GM12878 (cell line): Measurements from ENCODE around the gene KLB. TPM values are rescaled to one million over a fixed set of nuclear protein-coding genes. Genes with fewer than 3 reads are reported as not detected.

ENCODE experiments used
- ATAC-seq: fragments of 200-7000 bp; cut with Tn5 transposase; 3 replicates; pipeline ENCODE4 v1.9.1; 2020; ENCODE audit warnings: mild to moderate bottlenecking, moderate library complexity
- BruUV-seq: library from RNA; stranded (reverse); fragments of 400-500 nt; replicated peaks from 2 replicates; lab custom pipeline; 2021; lab: Mats Ljungman, UMichigan
- CTCF ChIA-PET: fragments of 300-600 bp; sonication (Branson Sonifier 250); formaldehyde crosslinking; extraction: SDS; loops from one replicate; lab custom pipeline; 2021; ENCODE audit warnings: inconsistent platforms; lab: Yijun Ruan, JAX
- POLR2A ChIA-PET: fragments of 350-600 bp; formaldehyde crosslinking; extraction: SDS; loops from one replicate; lab custom pipeline; 2021; ENCODE audit warnings: inconsistent platforms; lab: Charles Lee
- RAD21 ChIA-PET: fragments of 300-600 bp; sonication (Branson Sonifier 250); formaldehyde crosslinking; loops from one replicate; lab custom pipeline; 2023; ENCODE audit warnings: antibody characterized with exemption; ENCODE audit not compliant: unreplicated experiment; lab: Charles Lee
- SMC1A ChIA-PET: fragments of 300-600 bp; sonication (Branson Sonifier 250); formaldehyde crosslinking; loops from one replicate; lab custom pipeline; 2023; ENCODE audit not compliant: unreplicated experiment, uncharacterized antibody; lab: Charles Lee
- DNase-seq: peaks from one replicate; pipeline ENCODE4 v3.0.0-alpha.2; 2011; ENCODE audit warnings: low read depth, low spot score
- FAIRE-seq: peaks from 3 replicates; lab custom pipeline; 2011; peaks lifted over from hg19 to GRCh38; lab: Jason Lieb, UNC
- H2AFZ ChIP-seq: 2 replicates; pipeline ENCODE4 v1.6.0; 2011; ENCODE audit warnings: low read depth, low read length, control low read depth; ENCODE audit not compliant: control insufficient read depth
- H3K27ac ChIP-seq: 2 replicates; pipeline ENCODE4 v1.5.1; 2011; ENCODE audit warnings: control low read depth; ENCODE audit not compliant: control insufficient read depth, insufficient read depth
- H3K27me3 ChIP-seq, 2 experiments: replicated peaks in 1 of 2; 2 replicates each; pipeline versions ENCODE4 v1.6.0 to v1.6.1; 2011; ENCODE audit warnings: low read length in 1 of 2; ENCODE audit not compliant: control insufficient read depth in 2 of 2, insufficient read depth in 2 of 2
- H3K36me3 ChIP-seq, 2 experiments: 2 replicates each; pipeline ENCODE4 v1.5.1; 2011; ENCODE audit warnings: low read length in 1 of 2; ENCODE audit not compliant: control insufficient read depth in 2 of 2, insufficient read depth in 2 of 2
- H3K4me1 ChIP-seq: 2 replicates; pipeline ENCODE4 v1.6.1; 2011; ENCODE audit warnings: mild to moderate bottlenecking, low read length, moderate library complexity, mixed read lengths; ENCODE audit not compliant: control insufficient read depth, insufficient read depth
- H3K4me2 ChIP-seq: 2 replicates; pipeline ENCODE4 v1.6.0; 2011; ENCODE audit warnings: control low read depth; ENCODE audit not compliant: control insufficient read depth, insufficient read depth
- H3K4me3 ChIP-seq: fragments of 200-600 bp; sonication (generic); 2 replicates; pipeline ENCODE4 v1.5.1; 2016
- H3K79me2 ChIP-seq: 2 replicates; pipeline ENCODE4 v1.6.0; 2011; ENCODE audit warnings: low read length; ENCODE audit not compliant: control insufficient read depth, insufficient read depth
- H3K9ac ChIP-seq: 2 replicates; pipeline ENCODE4 v1.8.0; 2011; ENCODE audit warnings: low read length, control low read depth, mixed read lengths; ENCODE audit not compliant: control insufficient read depth, insufficient read depth
- H3K9me3 ChIP-seq: replicated peaks from 3 replicates; pipeline ENCODE4 v1.5.1; 2011; ENCODE audit warnings: mild to moderate bottlenecking, low read length; ENCODE audit not compliant: control insufficient read depth, insufficient read depth
- H4K20me1 ChIP-seq: 2 replicates; pipeline ENCODE4 v1.6.0; 2011; ENCODE audit not compliant: control insufficient read depth, insufficient read depth
- BCL11A ChIP-seq: IDR thresholded peaks from 2 replicates; pipeline ENCODE4 v1.6.1; 2011; ENCODE audit warnings: low read depth, low read length
- CHD4 ChIP-seq: fragments of 200-600 bp; sonication (generic); IDR thresholded peaks from 2 replicates; pipeline ENCODE4 v1.6.1; 2016; ENCODE audit warnings: mild to moderate bottlenecking
- IRF5 ChIP-seq: fragments of 450-650 bp; IDR thresholded peaks from 2 replicates; pipeline ENCODE4 v1.6.1; 2017; ENCODE audit warnings: borderline replicate concordance
- MAX ChIP-seq: IDR thresholded peaks from 2 replicates; pipeline ENCODE4 v1.6.1; 2012; ENCODE audit warnings: low read depth, low read length, improper control_type of control experiment
- POU2F2 ChIP-seq: IDR thresholded peaks from 3 replicates; pipeline ENCODE4 v1.6.1; 2011; ENCODE audit warnings: low read depth, mild to moderate bottlenecking, low read length, borderline replicate concordance
- RUNX3 ChIP-seq: IDR thresholded peaks from 2 replicates; pipeline ENCODE4 v1.6.1; 2012; ENCODE audit warnings: low read length, inconsistent platforms
- SMAD5 ChIP-seq: IDR thresholded peaks from 2 replicates; pipeline ENCODE4 v1.6.1; 2016; ENCODE audit warnings: antibody characterized with exemption, low read depth
- ZNF687 ChIP-seq: fragments of 450-650 bp; IDR thresholded peaks from 2 replicates; pipeline ENCODE4 v1.6.1; 2017; ENCODE audit warnings: mild to moderate bottlenecking, moderate library complexity
- WGBS: methylation state at CpG from one replicate; pipeline ENCODE4 v1.1.6; 2016; ENCODE audit warnings: low lambda C conversion rate; ENCODE audit not compliant: insufficient replicate concordance, insufficient coverage; ENCODE audit errors: missing lambda C conversion rate; 5-methylcytosine and 5-hydroxymethylcytosine counted together
- in situ Hi-C: fragments of 300-500 bp; cut with MboI; formaldehyde crosslinking; loops from 9 replicates; pipeline ENCODE4 v1.14.3; 2018; ENCODE audit warnings: mixed read lengths
- intact Hi-C: fragments of 100-400 bp; cut with micrococcal nuclease; formaldehyde crosslinking; loops from one replicate; pipeline ENCODE4 v1.14.2; 2022; ENCODE audit not compliant: unreplicated experiment
- polyA plus RNA-seq, 11 experiments: library from polyadenylated mRNA; depleted of rRNA in 4 of 11; unstranded in 6 of 11; stranded (reverse) in 5 of 11; fragments of >200 nt; fragmentation: Nextera tagmentation in 4 of 11; fragmentation: Illumina TruSeq in 1 of 11; extraction: Ambion mirVana in 4 of 11; extraction: Trizol in 1 of 11; gene quantifications; 1 replicate in 1 of 11; 2 replicates in 10 of 11; pipeline versions ENCODE4 v1.2.1 to v1.2.3, GENCODE V29; 2011 to 2016; ENCODE audit warnings: inconsistent platforms in 2 of 11, missing spikeins in 2 of 11, low read depth in 1 of 11
- total RNA-seq, 4 experiments: library from RNA; depleted of rRNA in 3 of 4; stranded (reverse); fragments of >200 nt in 3 of 4; fragmentation: Illumina TruSeq in 1 of 4; extraction: Trizol in 1 of 4; gene quantifications; 2 replicates each; pipeline versions ENCODE4 v1.2.1 to v1.2.3, GENCODE V29; 2013 to 2021

Gene KLB
- total and polyA plus RNA-seq, 10 of the 15 experiments (the other 5 are each of a cell fraction or from before 2014, with no cell fraction given), result under 0.01 to 0.13 (median 0.04) TPM; not detected in 1

DNA sequence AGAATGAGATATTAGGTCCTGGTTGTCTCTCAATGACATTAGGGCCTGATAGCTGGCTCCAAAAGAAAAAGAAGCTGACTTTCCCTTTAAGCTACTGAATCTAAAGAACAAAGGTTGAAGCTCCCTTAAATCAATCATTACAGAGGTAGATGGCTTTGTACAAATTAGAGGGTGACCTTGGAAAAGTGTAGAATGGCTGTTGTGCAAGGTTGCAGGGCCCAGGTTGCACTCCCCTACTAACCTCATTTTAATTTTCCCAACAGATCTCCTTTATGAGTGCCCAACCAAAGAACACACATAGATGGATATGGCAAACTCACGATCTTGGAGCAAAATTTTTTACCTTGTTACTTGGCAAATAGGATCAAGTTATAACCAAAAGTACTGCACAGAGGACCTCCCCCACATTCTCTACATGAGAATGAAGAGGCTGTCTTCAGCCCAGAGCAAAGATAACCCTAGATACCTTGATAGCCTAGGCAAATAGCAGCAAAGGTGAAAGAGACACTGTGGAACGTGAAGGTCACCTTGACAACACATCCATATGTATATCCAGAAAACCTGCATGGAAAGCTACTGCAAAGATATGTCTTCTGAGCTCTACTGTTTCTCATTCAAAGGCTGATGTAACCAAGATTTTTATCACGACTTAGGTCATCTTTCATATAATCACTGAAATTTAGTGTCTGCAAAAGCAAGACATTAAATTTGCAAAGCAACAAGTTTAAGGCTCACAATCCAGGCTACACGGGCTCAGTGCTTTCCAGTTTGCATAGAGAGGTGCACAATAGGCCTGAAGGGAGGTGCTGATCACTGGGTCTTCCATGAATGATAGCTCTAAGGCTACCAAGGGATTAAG is 23.0 kb downstream of the KLB start (continued):
- no peak for TF ChIP-seq ZNF687
- no peak for TF ChIP-seq RUNX3
- TF ChIP-seq, all 136 proteins: peak for 0

- H3K27ac ChIP-seq, result no peak overlapping the region
- no peaks in the 10 kb centered on the region for H3K36me3 ChIP-seq
- ATAC-seq, result no peak
- TF ChIP-seq SMAD5, result no peak
- no peak for TF ChIP-seq IRF5
- TF ChIP-seq CHD4, result no peak
- no peak for TF ChIP-seq BCL11A
- no peak for TF ChIP-seq MAX
- TF ChIP-seq POU2F2, result no peak
- FAIRE-seq, result no peak
- no peaks in the 10 kb centered on the region for H4K20me1 ChIP-seq
- in situ Hi-C loops, result loop anchor here (25.0 kb wide), 1 partner anchor 522 kb away; no protein-coding TSS in a partner anchor
- H3K4me1 ChIP-seq, result no peaks in the 10 kb centered on the region
- ChIA-PET RAD21 (no interaction called here), SMC1A (interaction anchor here (0.5 to 0.7 kb wide), 2 partner anchors 11 to 69 kb away, joined by 3 to 4 read pairs; no protein-coding TSS in a partner anchor), POLR2A (no interaction called here), CTCF (no interaction called here)
- 70% methylated on average over 11 of the region's 11 CpGs for WGBS
- intact Hi-C loops, result loop anchor here (10.0 kb wide), 1 partner anchor 299 kb away; no protein-coding TSS in a partner anchor
- no peaks in the 10 kb centered on the region; a peak in 1 of 4 replicates for H3K27me3 ChIP-seq
- no peak overlapping the region for H2AFZ ChIP-seq
- H3K4me2 ChIP-seq, result no peak overlapping the region
- H3K79me2 ChIP-seq, result no peaks in the 10 kb centered on the region
- no peak for DNase-seq
- no peak overlapping the region for H3K4me3 ChIP-seq
- no peak overlapping the region for H3K9ac ChIP-seq
- no TSS peak for BruUV-seq
- H3K9me3 ChIP-seq, result no peaks in the 10 kb centered on the region
These were observed 27.3 kb downstream of the KLB start for GRCh38 chr4:39433878-39434492.
